HepG2 (cell line): ENCODE results near the gene FAM167B. TPM values are rescaled to one million over a fixed set of nuclear protein-coding genes. Genes with fewer than 3 reads are reported as not detected.

Experiments used
- CENPX ChIP-seq: sonication (generic); formaldehyde crosslinking; IDR thresholded peaks from 2 replicates; pipeline ENCODE4 v1.9.0; 2021; ENCODE audit warnings: mild to moderate bottlenecking, missing genetic modification reagents, moderate library complexity
- GMEB2 ChIP-seq: IDR thresholded peaks from 2 replicates; pipeline ENCODE4 v1.6.1; 2016; ENCODE audit warnings: missing biosample characterization, missing genetic modification reagents, low read depth
- GTF3A ChIP-seq: sonication (generic); formaldehyde crosslinking; conservative IDR thresholded peaks from 2 replicates; pipeline ENCODE4 v1.4.0; 2020; ENCODE audit warnings: mild to moderate bottlenecking, missing genetic modification reagents
- IKZF4 ChIP-seq: sonication (generic); formaldehyde crosslinking; IDR thresholded peaks from 2 replicates; pipeline ENCODE4 v1.5.1; 2020; ENCODE audit warnings: borderline replicate concordance, mild to moderate bottlenecking, low read depth, missing genetic modification reagents; ENCODE audit errors: not compliant biosample characterization
- PCBP1 ChIP-seq: fragments of 200-400 bp; formaldehyde crosslinking; IDR thresholded peaks from 2 replicates; pipeline ENCODE4 v1.6.1; 2017; ENCODE audit warnings: mild to moderate bottlenecking, low read depth, low read length, borderline replicate concordance
- POLR2AphosphoS5 ChIP-seq: IDR thresholded peaks from 2 replicates; pipeline ENCODE4 v1.6.1; 2012; ENCODE audit warnings: low read depth, low read length
- RAD21 ChIP-seq: fragments of 450-650 bp; formaldehyde crosslinking; IDR thresholded peaks from 2 replicates; pipeline ENCODE4 v1.5.0; 2020; ENCODE audit warnings: mild to moderate bottlenecking
- REPIN1 ChIP-seq: sonication (generic); formaldehyde crosslinking; IDR thresholded peaks from 2 replicates; pipeline ENCODE4 v1.8.0; 2022; ENCODE audit warnings: missing genetic modification reagents, low read depth, mild to moderate bottlenecking, borderline replicate concordance
- SMC3 ChIP-seq: IDR thresholded peaks from 2 replicates; pipeline ENCODE4 v1.6.1; 2011; ENCODE audit warnings: low read length, improper control_type of control experiment
- SP140L ChIP-seq: sonication (generic); formaldehyde crosslinking; IDR thresholded peaks from 2 replicates; pipeline ENCODE4 v1.4.0; 2020; ENCODE audit warnings: missing genetic modification reagents, borderline replicate concordance
- TBX2 ChIP-seq: sonication (generic); formaldehyde crosslinking; IDR thresholded peaks from 2 replicates; pipeline ENCODE4 v1.5.0; 2020; ENCODE audit warnings: missing genetic modification reagents, mild to moderate bottlenecking, borderline replicate concordance
- TERF1 ChIP-seq: sonication (generic); formaldehyde crosslinking; IDR thresholded peaks from 2 replicates; pipeline ENCODE4 v1.8.0; 2022; ENCODE audit warnings: mild to moderate bottlenecking, missing genetic modification reagents, moderate library complexity
- TP53 ChIP-seq: sonication (generic); formaldehyde crosslinking; conservative IDR thresholded peaks from 2 replicates; pipeline ENCODE4 v1.4.0; 2020; ENCODE audit warnings: missing genetic modification reagents
- UBTF ChIP-seq: sonication (generic); formaldehyde crosslinking; IDR thresholded peaks from 2 replicates; pipeline ENCODE4 v1.4.0; 2020; ENCODE audit warnings: mild to moderate bottlenecking, missing genetic modification reagents
- ZBTB14 ChIP-seq: sonication (generic); formaldehyde crosslinking; IDR thresholded peaks from 2 replicates; pipeline ENCODE4 v1.4.0; 2020; ENCODE audit warnings: missing genetic modification reagents
- ZFP36L2 ChIP-seq: sonication (generic); formaldehyde crosslinking; IDR thresholded peaks from 2 replicates; pipeline ENCODE4 v1.4.0; 2020; ENCODE audit warnings: missing genetic modification reagents
- ZNF101 ChIP-seq: sonication (generic); formaldehyde crosslinking; IDR thresholded peaks from 2 replicates; pipeline ENCODE4 v1.4.0; 2020; ENCODE audit warnings: mild to moderate bottlenecking, low read depth, missing genetic modification reagents, borderline replicate concordance
- ZNF124 ChIP-seq: sonication (generic); formaldehyde crosslinking; IDR thresholded peaks from 2 replicates; pipeline ENCODE4 v1.4.0; 2020; ENCODE audit warnings: missing genetic modification reagents
- ZNF329 ChIP-seq: sonication (generic); formaldehyde crosslinking; IDR thresholded peaks from 2 replicates; pipeline ENCODE4 v1.9.0; 2021; ENCODE audit warnings: low read depth, mild to moderate bottlenecking, missing genetic modification reagents
- ZNF512 ChIP-seq: sonication (generic); formaldehyde crosslinking; IDR thresholded peaks from 2 replicates; pipeline ENCODE4 v1.4.0; 2020; ENCODE audit warnings: mild to moderate bottlenecking, missing genetic modification reagents
- ZSCAN29 ChIP-seq: sonication (generic); formaldehyde crosslinking; conservative IDR thresholded peaks from 2 replicates; pipeline ENCODE4 v1.4.0; 2020; ENCODE audit warnings: mild to moderate bottlenecking, missing genetic modification reagents
- polyA plus RNA-seq, 8 experiments: library from polyadenylated mRNA; depleted of rRNA in 3 of 8; stranded (reverse) in 7 of 8; unstranded in 1 of 8; fragments of >200 nt; fragmentation: Illumina TruSeq in 4 of 8; extraction: Trizol in 4 of 8; gene quantifications; 2 replicates each; pipeline versions ENCODE4 v1.2.1 to v1.2.3, GENCODE V29; 2011 to 2016; ENCODE audit warnings: low read depth in 4 of 8, missing spikeins in 1 of 8, mixed read lengths in 1 of 8; ENCODE audit not compliant: insufficient read depth in 1 of 8
- total RNA-seq, 5 experiments: library from RNA; depleted of rRNA; stranded (reverse); fragments of >200 nt; fragmentation: Illumina TruSeq; extraction: Trizol; gene quantifications; 2 replicates each; pipeline ENCODE4 v1.2.3, GENCODE V29; 2016; ENCODE audit warnings: low read depth in 1 of 5

Gene FAM167B
- total and polyA plus RNA-seq, 2 of the 13 experiments (the other 11 are each of a cell fraction or from before 2014, with no cell fraction given): 0.15 to 0.70 TPM

- TF ChIP-seq UBTF (CRISPR knock-in tag): peak; percentile 48
- no peak for TF ChIP-seq CENPX (CRISPR knock-in tag)
- TF ChIP-seq ZNF329: no peak
- no peak for TF ChIP-seq ZNF512 (CRISPR knock-in tag)
- peak; percentile 58 for TF ChIP-seq TBX2 (CRISPR knock-in tag)
- TF ChIP-seq PCBP1: peak; percentile 67; the same call in 1 of the 2 replicates
- TF ChIP-seq ZSCAN29 (CRISPR knock-in tag): no peak
- TF ChIP-seq POLR2AphosphoS5: peak; percentile 79
- TF ChIP-seq TERF1: no peak
- no peak for TF ChIP-seq GMEB2 (CRISPR knock-in tag)
- 0 out of 2 replicates have a peak, but pooled peaks have one; percentile 10 for TF ChIP-seq RAD21 (CRISPR knock-in tag)
- TF ChIP-seq ZFP36L2 (CRISPR knock-in tag): no peak
- TF ChIP-seq ZNF101 (CRISPR knock-in tag): no peak
- TF ChIP-seq GTF3A: no peak
- no peak for TF ChIP-seq ZBTB14 (CRISPR knock-in tag)
- TF ChIP-seq IKZF4 (CRISPR knock-in tag): no peak
- TF ChIP-seq SMC3: no peak
- TF ChIP-seq SP140L (CRISPR knock-in tag): peak; percentile 30; the same call in 1 of the 2 replicates
- 0 out of 2 replicates have a peak, but pooled peaks have one; percentile 35 for TF ChIP-seq REPIN1 (CRISPR knock-in tag)
- TF ChIP-seq TP53 (CRISPR knock-in tag): no peak
- TF ChIP-seq ZNF124: no peak; the same call in 1 of the 2 replicates
These were observed 44.9 kb downstream of the FAM167B start, which contains the start of gene HDAC1 (continued) for GRCh38 chr1:32291708-32292538.
